SK-N-MC (cell line): ENCODE data around the gene PACRG.

Experiments used
- EZH2 ChIP-seq: fragments of 200-600 bp; sonication (generic); IDR thresholded peaks from one replicate; pipeline ENCODE4 v1.6.1; 2017; ENCODE audit warnings: antibody characterized with exemption
- POLR2AphosphoS5 ChIP-seq: IDR thresholded peaks from 2 replicates; pipeline ENCODE4 v1.6.1; 2012; ENCODE audit warnings: mild to moderate bottlenecking, low read depth, low read length, borderline replicate concordance

DNA sequence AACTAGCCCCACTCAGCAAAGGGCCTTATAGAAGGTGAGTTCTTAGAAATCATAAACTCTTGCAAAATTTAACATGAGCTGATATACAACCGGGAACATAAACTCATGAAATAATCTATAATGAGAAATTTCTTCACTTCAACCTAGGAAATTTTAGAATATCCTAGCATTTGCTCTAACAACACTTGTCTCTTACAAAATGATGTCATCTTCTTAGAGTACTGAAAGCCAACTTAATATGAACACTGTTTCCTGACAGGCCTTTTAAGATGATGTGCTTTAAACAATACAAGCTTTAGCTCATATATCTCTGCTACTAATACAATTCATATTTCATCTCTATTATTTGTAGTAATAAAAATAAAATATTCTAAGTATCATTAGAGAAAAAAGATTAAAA lies 932 bp downstream of the PACRG start:
- TF ChIP-seq EZH2 (no peak), POLR2AphosphoS5 (no peak)
